Neutrophil (primary cell): ENCODE data around the gene KIAA0930.
"Not testable (repeated sequence)": the region's sequence is repeated elsewhere in the genome, so short reads cannot be mapped to it uniquely, and the experiment has no call there.

Experiments
- H3K27ac ChIP-seq: fragments of 200-600 bp; sonication (generic); 2 replicates; pipeline ENCODE4 v1.5.1; 2016; ENCODE audit warnings: mild to moderate bottlenecking, moderate library complexity
- H3K27me3 ChIP-seq: fragments of 200-600 bp; sonication (generic); 2 replicates; pipeline ENCODE4 v1.6.0; 2016; ENCODE audit warnings: mild to moderate bottlenecking
- H3K36me3 ChIP-seq: fragments of 200-600 bp; sonication (generic); 2 replicates; pipeline ENCODE4 v1.5.1; 2017
- H3K4me1 ChIP-seq, 2 experiments: fragments of 200-600 bp in 1 of 2; sonication (generic) in 1 of 2; 1 replicate in 1 of 2; 2 replicates in 1 of 2; pipeline versions ENCODE4 v1.5.1 to v1.6.1; 2013 to 2016; ENCODE audit warnings: low read depth in 1 of 2, low read length in 1 of 2, mild to moderate bottlenecking in 1 of 2, moderate library complexity in 1 of 2; ENCODE audit not compliant: control insufficient read depth in 1 of 2, insufficient read depth in 1 of 2
- H3K4me3 ChIP-seq, 2 experiments: fragments of 200-600 bp in 1 of 2; sonication (generic) in 1 of 2; 1 replicate in 1 of 2; 2 replicates in 1 of 2; pipeline ENCODE4 v1.5.1; 2013 to 2016; ENCODE audit warnings: low read depth in 1 of 2, low read length in 1 of 2, mild to moderate bottlenecking in 1 of 2, moderate library complexity in 1 of 2
- H3K9me3 ChIP-seq: fragments of 200-600 bp; sonication (generic); 2 replicates; pipeline ENCODE4 v1.5.1; 2016
- TF ChIP-seq, protein P1 (sequence below): fragments of 200-600 bp; sonication (generic); IDR thresholded peaks from 2 replicates; pipeline ENCODE4 v1.5.1; 2016; ENCODE audit warnings: antibody characterized with exemption

The KIAA0930 gene

DNA sequence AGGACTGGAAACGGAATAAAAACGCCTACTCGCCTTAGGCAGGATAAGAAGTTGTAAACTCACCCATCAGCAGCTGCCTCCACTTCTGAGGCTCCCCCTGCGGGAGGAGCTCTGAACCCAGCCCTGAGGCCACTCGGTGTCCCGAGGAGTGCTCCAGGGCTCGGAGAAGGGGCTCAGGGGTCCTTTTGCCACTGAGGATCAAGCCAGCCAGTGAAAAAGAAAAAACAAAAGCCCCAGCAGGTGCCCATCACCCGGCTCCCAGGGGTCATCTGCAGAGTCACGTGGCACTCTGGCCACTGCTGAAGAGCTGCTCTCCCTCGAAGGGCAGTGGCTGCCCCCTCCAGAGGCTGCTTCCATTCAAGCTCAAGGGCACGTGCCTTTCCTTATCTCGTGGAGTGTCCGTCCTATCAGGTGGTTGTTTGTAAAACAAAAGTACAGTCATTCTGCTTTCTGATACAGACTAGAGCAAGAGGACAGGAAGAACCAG is 48.0 kb downstream of the KIAA0930 start:
- Histone ChIP-seq H3K4me1 (peaks cover 0 to 6% of the 10 kb centered on the region in 2 experiments), H3K36me3 (peaks cover 73% of the 10 kb centered on the region), H3K4me3 (no peak overlapping the region), H3K27ac (no peak overlapping the region), H3K9me3 (no peaks in the 10 kb centered on the region), H3K27me3 (no peaks in the 10 kb centered on the region)
- TF ChIP-seq, protein P1, sequence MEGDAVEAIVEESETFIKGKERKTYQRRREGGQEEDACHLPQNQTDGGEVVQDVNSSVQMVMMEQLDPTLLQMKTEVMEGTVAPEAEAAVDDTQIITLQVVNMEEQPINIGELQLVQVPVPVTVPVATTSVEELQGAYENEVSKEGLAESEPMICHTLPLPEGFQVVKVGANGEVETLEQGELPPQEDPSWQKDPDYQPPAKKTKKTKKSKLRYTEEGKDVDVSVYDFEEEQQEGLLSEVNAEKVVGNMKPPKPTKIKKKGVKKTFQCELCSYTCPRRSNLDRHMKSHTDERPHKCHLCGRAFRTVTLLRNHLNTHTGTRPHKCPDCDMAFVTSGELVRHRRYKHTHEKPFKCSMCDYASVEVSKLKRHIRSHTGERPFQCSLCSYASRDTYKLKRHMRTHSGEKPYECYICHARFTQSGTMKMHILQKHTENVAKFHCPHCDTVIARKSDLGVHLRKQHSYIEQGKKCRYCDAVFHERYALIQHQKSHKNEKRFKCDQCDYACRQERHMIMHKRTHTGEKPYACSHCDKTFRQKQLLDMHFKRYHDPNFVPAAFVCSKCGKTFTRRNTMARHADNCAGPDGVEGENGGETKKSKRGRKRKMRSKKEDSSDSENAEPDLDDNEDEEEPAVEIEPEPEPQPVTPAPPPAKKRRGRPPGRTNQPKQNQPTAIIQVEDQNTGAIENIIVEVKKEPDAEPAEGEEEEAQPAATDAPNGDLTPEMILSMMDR: no peak

DNA sequence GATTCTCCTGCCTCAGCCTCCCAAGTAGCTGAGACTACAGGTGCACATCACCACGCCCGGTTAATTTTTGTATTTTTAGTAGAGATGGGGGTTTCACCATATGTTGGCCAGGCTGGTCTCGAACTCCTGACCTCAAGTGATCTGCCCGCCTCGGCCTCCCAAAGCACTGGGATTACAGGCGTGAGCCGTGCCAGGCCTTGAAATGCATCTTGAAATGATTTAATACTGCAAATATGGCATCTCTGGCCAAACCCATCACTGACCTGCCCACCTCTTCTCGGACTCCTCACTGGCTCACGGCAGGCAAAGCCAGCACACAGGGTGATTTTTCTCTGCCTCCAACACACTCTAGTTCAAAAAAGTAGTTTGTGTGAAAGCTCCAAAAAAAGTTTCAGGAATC is 48.9 kb downstream of the KIAA0930 start:
- H3K36me3 ChIP-seq: peaks cover 70% of the 10 kb centered on the region
- H3K27me3 ChIP-seq, H3K9me3 ChIP-seq, H3K27ac ChIP-seq, H3K4me1 ChIP-seq, H3K4me3 ChIP-seq: not testable (repeated sequence)

DNA sequence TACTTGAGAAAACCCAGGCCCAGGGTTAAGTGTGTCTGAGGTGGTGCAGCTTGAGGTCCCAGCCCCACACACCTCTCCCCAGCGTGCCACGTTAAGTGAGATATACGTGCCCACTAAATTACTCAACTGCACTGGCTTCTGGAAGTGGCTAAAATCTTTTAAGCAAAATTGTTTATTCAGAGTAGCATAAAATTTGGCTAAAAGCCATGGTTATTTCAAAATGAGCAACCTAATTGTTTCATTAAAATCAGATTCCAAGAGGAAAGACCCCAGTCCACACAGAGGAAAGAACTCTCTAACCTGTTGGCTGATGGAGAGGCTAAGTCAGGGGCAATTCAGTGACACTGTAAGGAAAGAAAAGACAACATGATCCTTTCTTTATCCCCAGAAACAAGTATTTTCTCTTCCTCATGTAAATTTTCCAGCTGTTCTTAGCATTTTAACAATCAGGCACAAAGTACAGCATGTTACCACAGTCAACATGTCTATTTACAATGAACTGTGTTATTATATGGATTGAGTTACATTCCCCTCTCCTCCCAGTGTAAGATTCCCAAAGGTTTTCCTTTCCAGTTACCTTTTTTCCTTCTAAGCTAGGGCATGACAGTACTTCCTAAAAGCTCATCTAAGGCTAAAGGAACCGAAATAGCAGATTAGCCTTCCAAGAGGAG is 50.4 kb downstream of the KIAA0930 start:
- TF ChIP-seq, protein P1: no peak

DNA sequence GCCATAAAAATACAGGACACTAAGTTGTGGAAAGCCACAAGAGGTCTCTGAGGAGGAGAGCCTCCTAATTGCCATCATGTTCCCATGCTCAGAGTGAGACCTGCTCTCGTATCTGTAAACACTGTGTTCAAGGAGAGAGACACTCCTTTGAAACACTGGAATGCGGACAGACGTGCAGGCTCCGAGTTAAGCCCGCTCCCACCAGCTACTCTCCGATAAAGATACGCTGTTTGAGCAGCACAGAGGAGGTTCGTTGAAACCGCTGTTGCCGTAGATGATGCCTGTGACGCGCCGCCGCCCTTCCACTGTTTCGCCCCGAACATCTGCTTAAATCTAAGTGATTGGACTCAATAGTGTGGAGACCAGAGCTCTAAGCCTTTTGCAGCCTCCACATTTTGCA is 51.9 kb downstream of the KIAA0930 start:
- peaks cover 72% of the 10 kb centered on the region for H3K36me3 ChIP-seq
- H3K4me1 ChIP-seq: peaks cover 0 to 6% of the 10 kb centered on the region in 2 experiments
- TF ChIP-seq, protein P1: no peak
- peak overlapping the region; percentile 54 for H3K27ac ChIP-seq
- H3K27me3 ChIP-seq: no peaks in the 10 kb centered on the region
- no peak overlapping the region for H3K4me3 ChIP-seq
- no peaks in the 10 kb centered on the region for H3K9me3 ChIP-seq

More for the DNA sequence above, 50.4 kb downstream of the KIAA0930 start:
- H3K4me3 ChIP-seq: no peak overlapping the region
- no peaks in the 10 kb centered on the region for H3K27me3 ChIP-seq
- peaks cover 0 to 6% of the 10 kb centered on the region in 2 experiments for H3K4me1 ChIP-seq
- H3K27ac ChIP-seq: no peak overlapping the region
- H3K9me3 ChIP-seq: no peaks in the 10 kb centered on the region
- peaks cover 70% of the 10 kb centered on the region for H3K36me3 ChIP-seq

DNA sequence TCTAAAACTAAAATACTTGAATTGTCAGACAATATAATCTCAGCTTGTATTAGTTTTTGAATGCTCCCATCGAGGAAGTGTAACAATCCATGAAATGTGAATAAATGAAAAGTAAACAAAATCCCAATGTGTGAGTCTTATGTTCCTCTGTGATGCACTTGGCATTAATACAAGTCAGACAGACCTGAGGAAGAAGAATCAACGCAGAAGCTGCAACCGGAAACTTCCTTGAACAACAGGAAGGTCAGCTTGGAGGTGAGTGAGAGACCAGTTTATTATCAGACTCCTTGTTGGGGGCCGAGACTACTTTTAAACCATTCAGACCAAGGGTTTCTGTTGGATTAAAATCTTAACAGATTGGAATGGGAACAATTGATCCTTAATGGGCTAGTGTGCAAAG is 52.8 kb downstream of the KIAA0930 start:
- Histone ChIP-seq H3K9me3 (no peaks in the 10 kb centered on the region), H3K36me3 (peaks cover 81% of the 10 kb centered on the region), H3K4me3 (no peak overlapping the region), H3K27ac (peak overlapping the region; percentile 54), H3K27me3 (no peaks in the 10 kb centered on the region), H3K4me1 (peaks cover 0 to 6% of the 10 kb centered on the region in 2 experiments)
- TF ChIP-seq, protein P1: no peak

DNA sequence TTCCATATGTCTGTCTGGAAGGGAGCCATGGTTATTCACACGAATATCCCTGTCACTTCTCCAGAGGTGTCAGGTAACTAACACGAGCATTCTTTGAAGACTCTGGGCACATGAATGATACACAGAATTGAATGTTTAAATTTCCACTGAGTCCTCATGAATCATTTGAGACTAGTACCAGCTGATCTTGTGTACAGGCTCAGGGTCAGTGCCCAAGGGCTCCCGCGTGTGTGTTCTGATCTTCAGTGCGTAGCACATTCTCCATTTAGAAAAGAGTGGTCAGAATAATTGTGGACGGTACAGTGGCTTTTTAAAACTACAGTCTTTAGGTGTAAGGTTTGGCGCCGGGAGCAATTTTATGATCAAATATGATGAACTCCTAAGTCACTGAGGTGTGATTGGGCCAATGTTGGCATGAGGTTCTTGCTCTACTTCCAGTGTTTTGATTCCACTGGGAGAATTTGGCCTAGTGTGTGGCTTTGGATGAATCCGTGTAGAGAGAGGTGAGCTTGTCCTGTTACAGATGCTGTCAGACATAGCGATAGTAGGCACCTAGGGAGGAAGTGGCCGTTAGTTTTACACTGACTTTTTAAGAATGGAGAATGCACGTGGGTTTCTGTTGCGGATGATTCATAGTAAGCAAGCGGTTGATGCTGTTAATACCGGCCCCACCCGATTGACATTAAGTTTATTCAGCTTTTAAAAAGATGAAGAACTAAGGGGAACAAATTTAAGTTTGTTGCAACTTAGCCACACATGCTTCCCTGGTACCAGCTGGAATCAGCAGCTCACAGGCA is 54.8 kb downstream of the KIAA0930 start:
- Histone ChIP-seq H3K36me3 (peaks cover 92% of the 10 kb centered on the region), H3K27me3 (no peaks in the 10 kb centered on the region), H3K4me3 (no peak overlapping the region), H3K9me3 (no peaks in the 10 kb centered on the region), H3K27ac (no peak overlapping the region), H3K4me1 (peaks cover 0 to 6% of the 10 kb centered on the region in 2 experiments)
- TF ChIP-seq, protein P1: no peak
